ENCODE results near the gene KLHL7. TPM values are rescaled to one million over a fixed set of nuclear protein-coding genes. Genes with fewer than 3 reads are reported as not detected.

KLHL7 gene
- total RNA-seq, 3 donors from 2014 or later: 15.6 to 25.5 (median 21.3) TPM

GRCh38 chr7:23164846-23165245, 59.3 kb downstream of the KLHL7 start:
- Histone ChIP-seq H3K4me3 (no peak overlapping the region), H3K4me1 (ENCODE audit: low read depth) (no peaks in the 10 kb centered on the region), H3K36me3 (ENCODE audit: low read depth) (no peaks in the 10 kb centered on the region), H3K9me3 (no peaks in the 10 kb centered on the region)
- DNase-seq (no peak), ATAC-seq (no peak)
- intact Hi-C loops (cut with DNase I, micrococcal nuclease): no loop called here
- TF ChIP-seq, protein P1, sequence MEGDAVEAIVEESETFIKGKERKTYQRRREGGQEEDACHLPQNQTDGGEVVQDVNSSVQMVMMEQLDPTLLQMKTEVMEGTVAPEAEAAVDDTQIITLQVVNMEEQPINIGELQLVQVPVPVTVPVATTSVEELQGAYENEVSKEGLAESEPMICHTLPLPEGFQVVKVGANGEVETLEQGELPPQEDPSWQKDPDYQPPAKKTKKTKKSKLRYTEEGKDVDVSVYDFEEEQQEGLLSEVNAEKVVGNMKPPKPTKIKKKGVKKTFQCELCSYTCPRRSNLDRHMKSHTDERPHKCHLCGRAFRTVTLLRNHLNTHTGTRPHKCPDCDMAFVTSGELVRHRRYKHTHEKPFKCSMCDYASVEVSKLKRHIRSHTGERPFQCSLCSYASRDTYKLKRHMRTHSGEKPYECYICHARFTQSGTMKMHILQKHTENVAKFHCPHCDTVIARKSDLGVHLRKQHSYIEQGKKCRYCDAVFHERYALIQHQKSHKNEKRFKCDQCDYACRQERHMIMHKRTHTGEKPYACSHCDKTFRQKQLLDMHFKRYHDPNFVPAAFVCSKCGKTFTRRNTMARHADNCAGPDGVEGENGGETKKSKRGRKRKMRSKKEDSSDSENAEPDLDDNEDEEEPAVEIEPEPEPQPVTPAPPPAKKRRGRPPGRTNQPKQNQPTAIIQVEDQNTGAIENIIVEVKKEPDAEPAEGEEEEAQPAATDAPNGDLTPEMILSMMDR (IDR thresholded peaks at IDR 0.05): no peak

DNA sequence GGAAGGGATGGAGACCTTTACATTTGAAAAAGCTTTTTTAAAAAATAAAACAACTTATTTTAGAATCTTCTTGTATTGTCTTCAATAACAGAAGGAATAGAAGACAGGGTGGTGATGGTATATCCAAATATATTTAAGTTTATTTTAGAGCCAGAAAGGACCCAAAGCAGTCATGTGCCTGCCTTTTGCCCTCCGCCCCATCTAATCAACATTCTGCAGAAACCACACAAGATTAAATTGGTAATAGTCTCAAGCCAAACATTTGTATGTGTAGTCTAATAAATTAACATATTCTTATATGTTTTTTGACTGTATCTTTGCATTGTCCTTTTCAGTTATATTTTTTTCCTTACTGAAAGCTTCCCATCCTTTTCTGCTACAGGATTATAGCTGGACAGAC, 59.7 kb downstream of the KLHL7 start:
- no peak for ATAC-seq
- no peak overlapping the region for H3K4me3 ChIP-seq
- DNase-seq: no peak
- TF ChIP-seq, protein P1 (IDR thresholded peaks at IDR 0.05): no peak
- no peaks in the 10 kb centered on the region for H3K36me3 ChIP-seq (ENCODE audit: low read depth)
- H3K9me3 ChIP-seq: no peaks in the 10 kb centered on the region
- no peaks in the 10 kb centered on the region for H3K4me1 ChIP-seq (ENCODE audit: low read depth)
- intact Hi-C loops (cut with DNase I, micrococcal nuclease): no loop called here

- ATAC-seq: no peak
- intact Hi-C loops (cut with DNase I, micrococcal nuclease): no loop called here
- H3K9me3 ChIP-seq: no peaks in the 10 kb centered on the region
- no peak overlapping the region for H3K4me3 ChIP-seq
- no peak for DNase-seq
- H3K36me3 ChIP-seq (ENCODE audit: low read depth): no peaks in the 10 kb centered on the region
- no peaks in the 10 kb centered on the region for H3K4me1 ChIP-seq (ENCODE audit: low read depth)
- TF ChIP-seq, protein P1 (IDR thresholded peaks at IDR 0.05): no peak
Measured at GRCh38 chr7:23167691-23168090, 62.1 kb downstream of the KLHL7 start.

GRCh38 chr7:23168111-23168885, 62.7 kb downstream of the KLHL7 start:
- no peak for DNase-seq
- Histone ChIP-seq H3K9me3 (no peaks in the 10 kb centered on the region), H3K36me3 (ENCODE audit: low read depth) (no peaks in the 10 kb centered on the region), H3K4me1 (ENCODE audit: low read depth) (no peaks in the 10 kb centered on the region), H3K4me3 (no peak overlapping the region)
- ATAC-seq: no peak
- TF ChIP-seq, protein P1 (IDR thresholded peaks at IDR 0.05): no peak
- intact Hi-C loops (cut with DNase I, micrococcal nuclease): no loop called here

DNA sequence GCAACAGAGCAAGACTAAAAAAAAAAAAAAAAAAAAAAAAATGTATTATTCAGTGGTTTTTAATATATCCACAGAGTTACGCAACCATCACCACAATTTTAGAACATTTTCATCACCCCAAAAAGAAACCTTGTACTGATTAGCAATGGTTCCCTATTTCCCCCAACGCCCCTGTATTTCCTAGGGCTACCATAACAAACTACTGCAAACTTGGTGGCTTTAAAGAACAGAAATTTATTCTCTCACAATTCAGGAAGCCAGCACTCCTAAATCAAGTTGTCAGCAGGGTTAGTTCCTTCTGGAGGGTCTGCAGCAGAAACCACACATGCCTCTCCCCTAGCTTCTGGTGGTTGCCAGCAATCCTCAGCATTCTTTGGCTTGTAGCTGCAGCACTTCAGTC, 70.4 kb downstream of the KLHL7 start:
- TF ChIP-seq, protein P1 (IDR thresholded peaks at IDR 0.05): no peak
- no peak overlapping the region for H3K4me3 ChIP-seq
- DNase-seq: no peak
- no peaks in the 10 kb centered on the region for H3K36me3 ChIP-seq (ENCODE audit: low read depth)
- no peak for ATAC-seq
- intact Hi-C loops (cut with DNase I, micrococcal nuclease): no loop called here
- no peaks in the 10 kb centered on the region for H3K4me1 ChIP-seq (ENCODE audit: low read depth)
- no peaks in the 10 kb centered on the region for H3K9me3 ChIP-seq

Data from mucosa of descending colon (tissue), 3 donors.